ENCODE data around the gene ZEB2. TPM values are rescaled to one million over a fixed set of nuclear protein-coding genes. Genes with fewer than 3 reads are reported as not detected.

The ZEB2 gene
- 58.5 and 136 TPM in 2 replicates for total RNA-seq

GRCh38 chr2:144519934-144520731 is at the start of gene ZEB2:
ZEB2 (minus strand) TSS chr2:144520119; CDS start chr2:144517350, 2,769 bp downstream.

Data from smooth muscle cell of the pulmonary artery (primary cell).